ENCODE results near the gene FOXD2.

Gene FOXD2

GRCh38 chr1:47432071-47433036 is 5.5 kb upstream of the FOXD2 start:
- Mint-ChIP-seq H3K9me3 (no peaks in the 10 kb centered on the region), H3K27me3 (peaks cover 74% of the 10 kb centered on the region), H3K27ac (no peak overlapping the region), H3K4me1 (ENCODE audit: low read depth) (peaks cover 40% of the 10 kb centered on the region), H3K36me3 (ENCODE audit: low read depth) (peaks cover 15% of the 10 kb centered on the region), H3K4me3 (peak overlapping the region; percentile 36)
- peak; percentile 71 for DNase-seq

DNA sequence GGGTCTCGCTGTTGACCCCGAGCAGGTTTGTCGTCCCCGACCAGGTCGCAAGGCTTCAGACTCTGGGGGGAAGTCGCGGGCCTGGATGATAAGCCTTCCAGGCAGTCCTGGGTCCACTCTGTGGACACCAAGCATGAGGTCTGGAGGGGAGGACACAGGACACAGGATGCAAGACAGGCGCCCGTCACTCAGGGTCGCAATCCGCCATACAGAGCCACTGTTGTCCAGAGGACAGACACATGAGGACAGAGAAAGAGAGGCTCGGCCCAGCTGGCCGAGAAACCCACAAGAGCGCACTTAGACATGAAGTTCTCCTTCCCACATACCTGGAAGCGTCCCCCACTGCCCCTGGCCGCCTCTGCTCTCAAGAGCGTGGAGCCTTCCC is 4.8 kb upstream of the FOXD2 start:
- Mint-ChIP-seq H3K27ac (no peak overlapping the region), H3K4me1 (ENCODE audit: low read depth) (peaks cover 40% of the 10 kb centered on the region), H3K36me3 (ENCODE audit: low read depth) (peaks cover 15% of the 10 kb centered on the region), H3K27me3 (peaks cover 73% of the 10 kb centered on the region), H3K9me3 (no peaks in the 10 kb centered on the region), H3K4me3 (peak overlapping the region; percentile 36)
- no peak for DNase-seq

DNA sequence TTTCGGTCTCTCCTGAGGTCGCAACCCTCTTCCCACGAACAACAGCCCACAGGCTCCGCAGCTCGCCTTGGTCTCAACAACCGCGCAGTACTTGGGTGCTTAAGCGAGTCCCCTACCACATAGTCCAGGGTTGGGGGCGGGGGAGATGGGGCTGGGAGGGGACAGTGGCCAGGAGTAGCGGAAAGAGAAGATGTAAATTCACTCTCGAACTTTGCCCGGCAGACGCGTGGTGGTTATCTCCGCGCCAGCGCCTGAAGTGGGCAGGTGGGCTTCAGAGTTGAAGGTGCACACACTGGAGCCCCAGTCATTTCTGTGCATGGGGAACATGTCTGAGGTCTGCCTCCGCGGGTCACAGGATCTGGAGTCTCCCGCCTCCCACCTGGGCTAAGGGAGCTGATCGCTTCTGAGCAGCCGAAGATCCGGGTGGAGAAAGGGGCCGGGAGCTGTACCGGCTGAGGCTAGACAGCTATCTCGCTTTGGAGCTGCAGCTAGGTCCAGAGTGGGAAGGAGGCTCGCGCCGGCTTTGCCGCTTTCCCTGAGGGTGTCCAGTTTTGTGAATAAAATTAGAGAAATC is 4.3 kb upstream of the FOXD2 start:
- Mint-ChIP-seq H3K4me3 (peak overlapping the region; percentile 29), H3K9me3 (no peaks in the 10 kb centered on the region), H3K36me3 (ENCODE audit: low read depth) (peaks cover 15% of the 10 kb centered on the region), H3K4me1 (ENCODE audit: low read depth) (peaks cover 42% of the 10 kb centered on the region), H3K27ac (no peak overlapping the region), H3K27me3 (peaks cover 71% of the 10 kb centered on the region)
- no peak for DNase-seq

DNA sequence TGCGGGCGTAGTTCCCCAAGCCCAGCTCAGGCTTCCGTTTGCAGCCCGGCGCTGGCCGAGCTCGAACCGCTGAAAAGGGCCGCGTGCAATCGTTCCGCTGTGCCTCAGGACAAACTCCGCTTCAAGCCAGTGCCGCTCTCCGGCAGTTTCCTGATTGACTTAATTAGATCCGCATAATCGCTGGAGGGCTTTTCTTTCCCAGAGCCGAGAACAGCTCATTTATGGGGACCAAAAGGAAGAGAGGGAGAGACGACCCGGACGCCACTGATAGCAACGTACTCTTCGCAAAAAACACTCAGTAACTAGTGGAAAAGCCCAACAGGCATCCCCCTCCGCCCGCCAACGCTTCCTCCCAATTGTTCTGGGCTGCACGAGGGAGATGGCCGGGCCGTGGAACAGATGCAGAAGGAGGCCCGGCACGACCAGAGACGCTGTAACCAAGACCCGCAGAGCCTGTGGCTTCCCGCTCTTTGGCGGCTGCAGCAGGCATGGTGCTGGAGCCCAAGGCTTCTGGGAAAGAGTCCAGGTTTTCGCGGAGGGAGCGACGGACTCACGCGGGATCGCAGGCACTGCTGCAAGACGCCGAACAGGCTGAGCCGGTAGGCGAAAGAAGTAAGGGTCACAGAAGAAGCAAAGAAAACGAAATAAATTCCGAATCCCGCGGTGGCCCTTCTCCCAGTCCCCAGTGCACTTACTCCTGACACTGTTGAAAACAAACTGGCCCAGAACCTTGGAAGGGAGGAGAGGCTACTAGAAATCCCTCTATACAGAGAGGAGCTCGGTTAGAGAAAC is 3.6 kb upstream of the FOXD2 start:
- H3K36me3 Mint-ChIP-seq (ENCODE audit: low read depth), result peaks cover 15% of the 10 kb centered on the region
- DNase-seq, result no peak
- peaks cover 42% of the 10 kb centered on the region for H3K4me1 Mint-ChIP-seq (ENCODE audit: low read depth)
- H3K4me3 Mint-ChIP-seq, result peak overlapping the region; percentile 29
- H3K27me3 Mint-ChIP-seq, result peaks cover 64% of the 10 kb centered on the region
- no peak overlapping the region for H3K27ac Mint-ChIP-seq
- no peaks in the 10 kb centered on the region for H3K9me3 Mint-ChIP-seq

- Mint-ChIP-seq H3K27ac (no peak overlapping the region), H3K9me3 (no peaks in the 10 kb centered on the region), H3K36me3 (ENCODE audit: low read depth) (peaks cover 15% of the 10 kb centered on the region), H3K4me3 (peak overlapping the region; percentile 88), H3K4me1 (ENCODE audit: low read depth) (peaks cover 42% of the 10 kb centered on the region), H3K27me3 (peaks cover 59% of the 10 kb centered on the region)
- no peak for DNase-seq
Measured at GRCh38 chr1:47435506-47436303, 2.1 kb upstream of the FOXD2 start.

DNA sequence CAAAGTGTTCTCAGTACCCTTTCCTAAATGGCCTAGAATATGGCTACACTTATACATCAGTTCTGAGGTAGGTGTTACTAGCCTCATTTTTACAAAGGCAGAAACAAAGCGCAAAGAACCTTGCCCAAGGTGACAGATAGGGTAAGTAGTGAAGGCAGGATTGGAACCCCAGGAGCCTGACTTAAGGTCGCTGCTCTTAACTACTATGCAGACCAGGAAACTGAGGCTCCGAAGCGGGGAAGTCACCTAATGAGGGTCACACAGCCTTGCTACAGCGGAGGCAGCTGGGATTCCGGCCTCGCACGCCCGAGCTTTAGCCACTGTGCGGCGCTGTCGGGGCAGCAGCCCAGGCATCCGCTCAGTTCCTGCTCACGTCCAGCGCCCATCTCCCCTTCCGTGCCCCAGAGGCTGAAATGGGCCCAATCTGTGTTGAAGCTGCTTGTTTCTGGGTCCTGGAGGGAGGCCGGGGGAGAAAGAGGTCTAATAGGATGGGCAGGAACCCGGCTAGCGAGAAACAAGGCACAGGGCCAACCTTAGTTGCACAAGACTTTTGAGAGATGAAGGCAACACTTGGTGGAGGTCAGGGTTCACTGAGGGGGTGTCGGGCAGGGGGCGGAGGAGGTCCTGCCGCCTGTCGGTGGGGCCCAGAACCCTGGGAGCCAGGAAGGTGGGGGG is 1.4 kb upstream of the FOXD2 start:
- peaks cover 42% of the 10 kb centered on the region for H3K4me1 Mint-ChIP-seq (ENCODE audit: low read depth)
- peak; percentile 87 for DNase-seq
- H3K27ac Mint-ChIP-seq, result peak overlapping the region; percentile 85
- no peaks in the 10 kb centered on the region for H3K9me3 Mint-ChIP-seq
- peaks cover 52% of the 10 kb centered on the region for H3K27me3 Mint-ChIP-seq
- peaks cover 15% of the 10 kb centered on the region for H3K36me3 Mint-ChIP-seq (ENCODE audit: low read depth)
- H3K4me3 Mint-ChIP-seq, result peak overlapping the region; percentile 88

DNA sequence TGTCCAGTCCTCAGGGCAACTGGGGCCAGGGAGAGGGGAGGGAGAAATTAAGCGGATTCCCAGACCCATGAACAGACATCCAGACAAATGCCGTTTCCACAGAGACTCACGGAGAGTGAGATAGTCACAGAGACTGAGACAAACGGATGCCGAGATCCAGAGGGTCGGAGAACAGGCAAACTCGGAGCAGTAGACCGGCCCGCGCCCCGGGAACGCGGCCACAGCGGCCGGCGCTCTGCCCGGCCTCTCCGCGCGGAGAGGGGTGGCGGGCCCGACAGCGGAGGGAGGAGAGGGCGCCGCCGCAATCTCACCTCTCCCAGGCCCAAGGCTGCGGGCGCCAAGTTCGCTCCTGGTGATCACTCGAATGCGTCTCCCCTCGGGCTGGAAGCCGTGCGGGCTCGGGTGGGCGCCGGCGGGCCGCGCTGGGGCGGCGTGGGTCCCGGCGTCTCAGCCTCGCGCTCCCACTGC is 831 bp upstream of the FOXD2 start:
- Mint-ChIP-seq H3K27me3 (peaks cover 47% of the 10 kb centered on the region), H3K4me1 (ENCODE audit: low read depth) (peaks cover 38% of the 10 kb centered on the region), H3K9me3 (no peaks in the 10 kb centered on the region), H3K27ac (peak overlapping the region; percentile 85), H3K4me3 (peak overlapping the region; percentile 88), H3K36me3 (ENCODE audit: low read depth) (peaks cover 15% of the 10 kb centered on the region)
- DNase-seq, result no peak

DNA sequence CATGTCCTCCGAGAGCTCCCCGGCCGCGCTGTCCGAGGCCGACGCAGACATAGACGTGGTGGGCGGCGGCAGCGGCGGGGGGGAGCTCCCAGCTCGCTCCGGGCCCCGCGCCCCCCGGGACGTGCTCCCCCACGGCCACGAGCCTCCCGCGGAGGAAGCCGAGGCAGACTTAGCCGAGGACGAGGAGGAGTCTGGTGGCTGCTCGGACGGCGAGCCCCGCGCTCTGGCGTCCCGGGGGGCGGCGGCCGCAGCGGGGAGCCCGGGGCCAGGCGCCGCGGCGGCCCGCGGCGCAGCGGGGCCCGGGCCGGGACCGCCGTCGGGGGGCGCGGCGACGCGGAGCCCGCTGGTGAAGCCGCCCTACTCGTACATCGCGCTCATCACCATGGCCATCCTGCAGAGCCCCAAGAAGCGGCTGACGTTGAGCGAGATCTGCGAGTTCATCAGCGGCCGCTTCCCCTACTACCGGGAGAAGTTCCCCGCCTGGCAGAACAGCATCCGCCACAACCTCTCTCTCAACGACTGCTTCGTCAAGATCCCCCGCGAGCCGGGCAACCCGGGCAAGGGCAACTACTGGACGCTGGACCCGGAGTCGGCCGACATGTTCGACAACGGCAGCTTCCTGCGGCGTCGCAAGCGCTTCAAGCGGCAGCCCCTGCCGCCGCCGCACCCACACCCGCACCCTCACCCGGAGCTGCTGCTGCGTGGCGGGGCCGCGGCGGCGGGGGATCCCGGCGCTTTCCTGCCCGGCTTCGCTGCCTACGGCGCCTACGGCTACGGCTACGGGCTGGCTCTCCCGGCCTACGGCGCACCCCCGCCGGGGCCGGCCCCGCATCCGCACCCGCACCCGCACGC is 547 bp downstream of the FOXD2 start:
- peak; percentile 66 for DNase-seq
- H3K9me3 Mint-ChIP-seq, result no peaks in the 10 kb centered on the region
- peak overlapping the region; percentile 50 for H3K27ac Mint-ChIP-seq
- H3K36me3 Mint-ChIP-seq (ENCODE audit: low read depth), result peaks cover 12% of the 10 kb centered on the region
- H3K4me1 Mint-ChIP-seq (ENCODE audit: low read depth), result peaks cover 24% of the 10 kb centered on the region
- peak overlapping the region; percentile 60 for H3K4me3 Mint-ChIP-seq
- peaks cover 34% of the 10 kb centered on the region for H3K27me3 Mint-ChIP-seq

DNA sequence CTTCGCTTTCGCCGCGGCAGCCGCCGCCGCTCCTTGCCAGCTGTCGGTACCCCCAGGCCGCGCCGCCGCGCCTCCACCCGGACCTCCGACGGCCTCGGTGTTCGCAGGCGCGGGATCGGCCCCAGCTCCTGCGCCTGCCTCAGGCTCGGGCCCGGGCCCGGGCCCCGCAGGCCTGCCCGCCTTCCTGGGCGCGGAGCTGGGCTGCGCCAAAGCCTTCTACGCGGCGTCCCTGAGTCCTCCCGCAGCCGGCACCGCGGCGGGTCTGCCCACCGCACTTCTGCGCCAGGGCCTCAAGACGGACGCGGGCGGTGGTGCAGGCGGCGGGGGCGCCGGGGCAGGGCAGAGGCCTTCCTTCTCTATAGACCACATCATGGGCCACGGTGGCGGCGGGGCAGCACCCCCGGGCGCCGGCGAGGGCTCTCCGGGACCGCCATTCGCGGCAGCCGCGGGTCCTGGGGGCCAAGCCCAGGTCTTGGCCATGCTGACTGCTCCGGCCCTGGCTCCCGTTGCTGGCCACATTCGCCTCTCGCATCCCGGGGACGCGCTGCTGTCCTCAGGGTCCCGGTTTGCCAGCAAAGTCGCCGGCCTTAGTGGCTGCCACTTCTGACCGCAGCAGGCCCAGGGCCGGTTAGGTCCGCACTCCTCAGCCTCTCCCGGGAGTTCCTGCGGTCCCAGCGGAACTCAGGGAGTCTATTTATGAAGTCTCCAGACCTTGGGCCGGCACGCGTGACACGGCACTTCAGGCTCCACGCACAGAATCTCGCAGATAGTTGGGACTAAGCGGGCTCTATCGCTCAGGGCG is 1.4 kb downstream of the FOXD2 start:
- H3K9me3 Mint-ChIP-seq, result no peaks in the 10 kb centered on the region
- peaks cover 25% of the 10 kb centered on the region for H3K27me3 Mint-ChIP-seq
- no peak for DNase-seq
- peak overlapping the region; percentile 33 for H3K4me3 Mint-ChIP-seq
- H3K27ac Mint-ChIP-seq, result peak overlapping the region; percentile 33
- peaks cover 23% of the 10 kb centered on the region for H3K4me1 Mint-ChIP-seq (ENCODE audit: low read depth)
- peaks cover 9% of the 10 kb centered on the region for H3K36me3 Mint-ChIP-seq (ENCODE audit: low read depth)

DNA sequence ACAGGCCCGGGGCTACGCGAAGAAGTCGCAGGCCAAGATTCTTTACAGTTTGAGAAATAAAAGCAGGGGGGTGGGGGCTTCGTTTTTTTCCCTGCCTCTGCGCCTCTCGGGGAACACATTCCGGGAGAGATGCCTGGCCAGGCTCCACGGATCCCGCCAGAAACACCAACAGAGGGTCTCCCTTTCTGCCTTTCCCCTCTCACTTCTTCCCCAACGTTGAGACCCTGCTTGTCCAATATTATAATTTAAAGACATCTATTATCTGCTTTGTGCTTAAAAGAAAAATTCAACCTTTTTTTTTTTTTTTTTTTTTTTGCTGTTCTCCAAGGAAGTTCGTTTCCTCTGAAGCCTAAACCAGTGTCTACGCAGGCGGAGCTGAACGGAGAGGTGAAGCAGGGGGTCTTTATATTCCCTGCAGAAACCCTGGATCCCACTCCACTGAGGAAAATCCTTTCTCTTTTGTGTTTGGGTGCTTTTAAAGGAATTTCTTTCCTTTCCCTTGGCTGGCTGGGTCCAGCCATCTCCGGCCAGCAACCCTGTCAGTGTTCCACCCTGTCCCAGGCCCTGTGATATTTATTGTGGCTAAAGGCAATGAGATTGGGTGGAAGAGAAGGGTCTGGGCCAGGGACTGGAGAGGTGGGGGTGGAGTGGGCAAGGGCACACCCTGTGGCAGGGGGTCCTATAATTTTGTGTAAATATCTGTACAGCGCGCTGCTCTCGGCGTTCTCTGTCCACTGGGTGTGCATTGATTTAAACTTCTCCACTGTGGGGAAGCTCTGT is 2.2 kb downstream of the FOXD2 start:
- no peak overlapping the region for H3K27ac Mint-ChIP-seq
- peaks cover 6% of the 10 kb centered on the region for H3K36me3 Mint-ChIP-seq (ENCODE audit: low read depth)
- H3K4me3 Mint-ChIP-seq, result peak overlapping the region; percentile 33
- H3K9me3 Mint-ChIP-seq, result no peaks in the 10 kb centered on the region
- DNase-seq, result no peak
- peaks cover 28% of the 10 kb centered on the region for H3K4me1 Mint-ChIP-seq (ENCODE audit: low read depth)
- peaks cover 17% of the 10 kb centered on the region for H3K27me3 Mint-ChIP-seq

- Mint-ChIP-seq H3K4me3 (no peak overlapping the region), H3K4me1 (ENCODE audit: low read depth) (peaks cover 32% of the 10 kb centered on the region), H3K27me3 (peaks cover 11% of the 10 kb centered on the region), H3K9me3 (no peaks in the 10 kb centered on the region), H3K36me3 (ENCODE audit: low read depth) (peaks cover 4% of the 10 kb centered on the region), H3K27ac (no peak overlapping the region)
- no peak for DNase-seq
Measured at GRCh38 chr1:47440599-47441081, 2.8 kb downstream of the FOXD2 start.
